NCI-H774 (cell line): ENCODE data around the gene BCAS3.

ENCODE experiments used
- DNase-seq: peaks from one replicate; lab custom pipeline; 2025; lab: John Stamatoyannopoulos, UW

Gene BCAS3

GRCh38 chr17:61397086-61397842, 719.6 kb downstream of the BCAS3 start:
- DNase-seq: no peak

- DNase-seq: no peak
Measured at GRCh38 chr17:61398721-61399130, 721.1 kb downstream of the BCAS3 start.

- DNase-seq: no peak
Measured at GRCh38 chr17:61399131-61400065, 721.7 kb downstream of the BCAS3 start, which contains the start of gene TBX2. Gene TBX2, plus strand, starts transcription at chr17:61399843. Its CDS starts 334 bp downstream, at chr17:61400177.

GRCh38 chr17:61400066-61400716, 722.5 kb downstream of the BCAS3 start:
- DNase-seq: no peak

GRCh38 chr17:61400717-61401388, 723.2 kb downstream of the BCAS3 start:
- no peak for DNase-seq

- no peak for DNase-seq
Measured at GRCh38 chr17:61401389-61402072, 723.9 kb downstream of the BCAS3 start.

- no peak for DNase-seq
Measured at GRCh38 chr17:61402073-61402541, 724.5 kb downstream of the BCAS3 start.

- DNase-seq: no peak
Measured at GRCh38 chr17:61402978-61403800, 725.5 kb downstream of the BCAS3 start.

- no peak for DNase-seq
Measured at GRCh38 chr17:61403801-61404662, 726.4 kb downstream of the BCAS3 start.

GRCh38 chr17:61404663-61404912, 726.9 kb downstream of the BCAS3 start:
- no peak for DNase-seq

- no peak for DNase-seq
Measured at GRCh38 chr17:61404913-61405685, 727.4 kb downstream of the BCAS3 start.

GRCh38 chr17:61405686-61406536, 728.3 kb downstream of the BCAS3 start:
- no peak for DNase-seq

- DNase-seq: no peak
Measured at GRCh38 chr17:61406537-61406845, 728.8 kb downstream of the BCAS3 start.

GRCh38 chr17:61406971-61407911, 729.6 kb downstream of the BCAS3 start:
- no peak for DNase-seq

GRCh38 chr17:61408151-61409041, 730.7 kb downstream of the BCAS3 start:
- DNase-seq: no peak
